HUDEP-2 (cell line): Measurements from ENCODE around the gene FYCO1.
A peak's percentile ranks its signal among the peaks of the same experiment; 100 is the strongest.
"Not testable (repeated sequence)": the region's sequence is repeated elsewhere in the genome, so short reads cannot be mapped to it uniquely, and the experiment has no call there.

ENCODE experiments used
- DNase-seq, 76 experiments: peaks; one replicate each; lab custom pipeline; 2025; ENCODE audit not compliant: unreplicated experiment in 76 of 76; lab: John Stamatoyannopoulos, UW

FYCO1 gene

GRCh38 chr3:46012246-46012645 lies 16.6 kb upstream of the FYCO1 start:
- DNase-seq: no peak

DNA sequence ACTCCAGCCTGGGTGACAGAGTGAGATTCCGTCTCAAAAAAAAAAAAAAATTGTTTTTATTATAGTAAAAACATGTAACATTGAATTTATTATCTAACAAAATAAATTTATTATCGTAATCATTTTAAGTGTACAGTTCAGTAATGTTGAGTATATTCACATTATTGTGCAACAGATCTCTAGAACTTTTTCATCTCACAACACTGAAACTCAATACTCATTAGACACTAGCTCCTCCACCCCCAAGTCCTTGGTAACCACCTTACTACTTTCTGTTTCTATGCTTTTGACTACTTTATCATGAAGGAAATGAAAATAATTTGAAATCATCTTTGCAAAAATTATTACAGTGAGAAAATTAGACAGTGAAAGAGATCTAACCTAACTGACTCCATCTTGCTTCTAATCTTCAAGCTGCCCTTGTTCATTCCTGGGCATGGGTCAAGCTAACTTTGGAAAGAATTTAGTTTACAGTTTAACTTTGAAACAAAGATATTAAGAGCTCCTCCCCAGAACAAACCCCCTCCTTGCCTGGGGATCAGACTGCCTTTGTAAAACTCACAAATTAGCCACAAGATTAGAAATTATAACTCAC lies 15.0 kb upstream of the FYCO1 start:
- no peak for DNase-seq

- no peak for DNase-seq
Measured at GRCh38 chr3:46008058-46008457, 12.4 kb upstream of the FYCO1 start.

DNA sequence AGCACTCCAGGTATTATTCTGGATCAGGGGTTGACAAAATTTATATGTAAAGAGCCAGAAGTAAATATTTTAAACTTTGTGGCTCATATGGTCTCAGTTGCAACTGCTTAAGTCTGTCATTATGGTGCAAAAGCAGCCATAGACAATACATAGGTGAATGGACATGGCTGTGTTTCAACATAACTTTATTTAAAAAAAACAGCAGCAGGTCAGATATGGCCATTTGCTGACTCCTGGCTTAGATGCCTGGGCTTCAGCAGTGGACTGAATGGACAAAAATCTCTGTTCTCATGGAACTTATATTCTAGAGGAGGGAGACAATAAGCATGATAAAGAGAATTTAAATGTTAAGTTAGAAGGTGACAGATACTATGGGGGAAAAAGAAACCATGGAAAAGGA lies 11.7 kb upstream of the FYCO1 start:
- DNase-seq: no peak

DNA sequence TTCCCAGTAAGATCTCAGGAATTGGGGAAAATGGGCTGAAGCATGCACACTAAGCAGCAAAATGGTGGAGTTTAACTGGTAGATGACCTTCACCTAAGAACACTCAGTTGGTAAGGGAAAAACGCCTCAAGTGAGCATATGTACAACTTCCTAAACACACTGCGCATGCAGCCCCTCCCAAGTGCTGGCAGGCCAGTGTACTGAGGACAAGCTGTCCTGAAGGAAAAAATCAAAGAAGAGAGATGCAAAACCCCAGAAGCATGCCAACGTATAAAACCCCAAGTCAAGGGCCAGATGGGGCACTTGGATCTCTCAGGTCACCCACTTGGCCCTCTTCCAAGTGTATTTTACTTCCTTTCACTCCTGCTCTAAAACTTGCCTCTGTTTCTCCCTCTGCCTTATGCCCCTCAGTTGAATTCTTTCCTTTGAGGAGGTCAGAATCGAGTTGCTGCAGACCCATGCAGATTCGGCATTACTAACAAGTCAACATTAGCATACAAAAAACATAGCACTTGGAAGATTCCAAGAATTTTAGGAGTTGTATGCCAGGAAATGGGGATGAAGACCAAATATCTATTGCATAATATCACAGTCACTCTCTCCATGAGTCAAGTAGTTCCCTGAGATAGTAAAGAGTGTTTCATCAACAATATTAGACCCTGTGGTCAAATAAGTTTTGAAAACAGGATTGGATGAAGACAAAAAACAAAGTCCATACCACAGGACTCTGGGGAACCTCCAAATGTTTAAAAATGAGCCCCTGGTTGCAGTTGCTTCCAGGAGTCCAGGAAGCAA lies 10.8 kb upstream of the FYCO1 start:
- DNase-seq: no peak

- DNase-seq: not testable (repeated sequence)
Measured at GRCh38 chr3:46003706-46004105, 8.1 kb upstream of the FYCO1 start.

DNA sequence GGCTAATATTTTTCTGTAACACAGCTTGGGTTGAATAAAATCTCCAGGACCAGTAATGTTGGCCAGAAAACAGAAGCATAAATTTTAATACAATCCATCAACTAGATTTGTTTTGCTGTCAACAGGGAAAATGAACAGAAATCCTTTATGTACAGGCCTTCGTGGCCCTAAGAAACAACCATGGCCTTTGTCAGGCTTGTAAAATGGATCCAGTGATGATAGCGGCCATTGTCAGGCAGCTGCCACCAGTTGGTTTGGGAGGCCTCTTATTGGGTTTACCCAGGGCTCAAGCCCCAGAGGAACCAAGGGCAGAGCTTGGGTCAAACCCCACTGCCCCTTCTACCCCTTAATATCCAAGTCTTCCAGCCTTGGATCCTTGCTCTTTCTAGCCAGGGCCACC lies 5.6 kb upstream of the FYCO1 start:
- DNase-seq: no peak

DNA sequence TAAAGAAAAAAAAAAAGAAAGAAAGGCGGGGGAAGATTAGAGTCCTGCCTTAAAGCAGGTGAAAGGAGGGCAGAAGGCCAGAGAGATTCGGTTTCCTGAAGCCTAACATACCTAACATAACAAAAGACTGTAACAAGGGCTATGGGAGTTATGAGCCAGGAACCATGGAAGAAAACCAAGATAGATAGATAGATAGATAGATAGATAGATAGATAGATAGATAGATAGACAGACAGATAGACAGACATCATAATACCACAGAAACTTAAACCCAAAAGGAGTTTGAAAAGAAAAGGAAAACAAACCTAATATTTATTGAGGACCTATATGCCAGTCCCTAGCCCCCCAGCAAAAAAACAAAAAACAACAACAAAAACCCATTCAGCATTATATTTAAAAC lies 2.3 kb upstream of the FYCO1 start:
- DNase-seq: no peak

DNA sequence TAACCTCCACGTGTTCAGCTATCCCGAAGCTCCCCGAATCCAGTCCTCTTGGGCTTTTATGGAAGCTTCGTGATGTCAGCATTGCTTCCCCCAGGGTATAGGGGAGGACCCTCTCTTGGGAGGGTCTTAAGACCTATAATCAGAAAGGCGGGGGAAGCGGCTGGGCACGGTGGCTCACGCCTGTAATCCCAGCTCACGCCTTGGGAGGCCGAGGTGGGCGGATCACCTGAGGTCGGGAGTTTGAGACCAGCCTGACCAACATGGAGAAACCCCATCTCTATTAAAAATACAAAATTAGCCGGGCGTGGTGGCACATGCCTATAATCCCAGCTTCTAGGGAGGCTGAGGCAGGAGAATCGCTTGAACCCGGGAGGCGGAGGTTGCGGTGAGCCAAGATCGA lies 1.9 kb upstream of the FYCO1 start:
- DNase-seq: not testable (repeated sequence)

- DNase-seq: peak in 20 of 76 experiments; percentile 3 to 28 (median 18)
Measured at GRCh38 chr3:45994419-45995235, 997 bp downstream of the FYCO1 start.

GRCh38 chr3:45993421-45994027 lies 2.1 kb downstream of the FYCO1 start:
- no peak for DNase-seq

- DNase-seq: no peak
Measured at GRCh38 chr3:45992821-45993221, 2.8 kb downstream of the FYCO1 start.

- DNase-seq: no peak
Measured at GRCh38 chr3:45992133-45992729, 3.4 kb downstream of the FYCO1 start.

GRCh38 chr3:45991341-45991740 lies 4.3 kb downstream of the FYCO1 start:
- no peak for DNase-seq

GRCh38 chr3:45990181-45990580 lies 5.4 kb downstream of the FYCO1 start:
- peak in 2 of 76 experiments; percentile 2 to 5 for DNase-seq

- DNase-seq: no peak
Measured at GRCh38 chr3:45988804-45989203, 6.8 kb downstream of the FYCO1 start.

DNA sequence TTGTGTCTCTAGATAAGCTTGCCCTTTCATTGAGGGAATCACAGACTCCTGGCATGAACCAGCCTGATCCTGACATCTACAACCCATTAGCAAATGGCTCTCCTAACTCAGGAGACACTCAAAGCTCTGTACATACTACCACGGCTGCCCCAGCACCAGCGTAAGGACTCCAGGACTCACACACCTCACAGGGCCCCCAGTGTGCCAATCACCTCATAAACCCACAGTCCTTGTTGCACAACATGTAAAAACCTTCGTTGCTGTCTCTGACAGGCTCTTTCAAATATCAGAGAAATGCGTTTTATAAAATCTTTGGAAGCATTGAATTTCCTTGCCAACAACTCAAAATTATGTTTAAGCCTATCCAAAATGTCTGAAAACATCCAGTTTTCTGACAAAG lies 7.3 kb downstream of the FYCO1 start:
- DNase-seq: no peak

DNA sequence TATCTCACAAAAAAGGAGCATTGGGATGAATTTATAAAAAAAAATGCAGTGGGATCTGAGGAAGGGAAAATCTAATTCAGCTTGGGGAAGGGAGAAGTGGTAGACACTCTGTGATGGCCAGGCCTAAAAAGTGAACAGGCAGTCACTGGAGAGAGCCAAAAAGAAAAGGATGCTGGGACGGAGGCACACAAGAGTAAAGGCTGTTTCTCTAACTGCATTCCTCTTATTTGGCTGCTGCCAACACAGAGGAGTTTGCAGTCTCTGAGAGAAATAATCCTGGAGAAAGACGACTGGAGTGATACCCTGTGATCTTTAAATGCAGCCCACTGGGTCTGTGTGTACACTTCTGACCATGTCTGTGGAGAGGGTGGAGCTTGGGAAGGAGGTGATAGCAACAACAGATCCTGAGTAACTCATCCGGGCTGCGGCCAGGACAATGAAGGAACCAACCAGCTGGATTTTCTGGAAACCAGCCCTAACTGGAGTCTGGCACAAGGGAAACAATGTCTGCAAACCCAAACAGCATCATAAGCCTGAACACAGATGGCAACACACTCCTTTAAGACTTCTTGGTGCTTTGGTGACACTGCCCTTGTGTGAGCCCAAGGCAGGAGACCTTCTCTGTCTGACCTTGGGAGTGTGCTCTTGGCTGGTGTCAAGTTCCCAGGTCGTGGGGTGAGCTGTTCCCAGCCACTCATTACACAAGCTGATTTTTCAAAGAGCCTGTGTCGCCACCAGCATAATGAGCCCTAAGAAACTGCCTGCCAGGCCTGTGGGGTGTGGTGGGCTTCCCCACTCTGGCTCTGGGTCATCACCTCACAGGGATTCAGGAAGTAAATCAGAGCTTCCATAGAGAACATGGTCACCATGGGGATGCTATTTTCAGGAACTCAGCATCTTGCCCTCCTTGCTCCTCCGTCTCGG lies 8.0 kb downstream of the FYCO1 start:
- DNase-seq: no peak

DNA sequence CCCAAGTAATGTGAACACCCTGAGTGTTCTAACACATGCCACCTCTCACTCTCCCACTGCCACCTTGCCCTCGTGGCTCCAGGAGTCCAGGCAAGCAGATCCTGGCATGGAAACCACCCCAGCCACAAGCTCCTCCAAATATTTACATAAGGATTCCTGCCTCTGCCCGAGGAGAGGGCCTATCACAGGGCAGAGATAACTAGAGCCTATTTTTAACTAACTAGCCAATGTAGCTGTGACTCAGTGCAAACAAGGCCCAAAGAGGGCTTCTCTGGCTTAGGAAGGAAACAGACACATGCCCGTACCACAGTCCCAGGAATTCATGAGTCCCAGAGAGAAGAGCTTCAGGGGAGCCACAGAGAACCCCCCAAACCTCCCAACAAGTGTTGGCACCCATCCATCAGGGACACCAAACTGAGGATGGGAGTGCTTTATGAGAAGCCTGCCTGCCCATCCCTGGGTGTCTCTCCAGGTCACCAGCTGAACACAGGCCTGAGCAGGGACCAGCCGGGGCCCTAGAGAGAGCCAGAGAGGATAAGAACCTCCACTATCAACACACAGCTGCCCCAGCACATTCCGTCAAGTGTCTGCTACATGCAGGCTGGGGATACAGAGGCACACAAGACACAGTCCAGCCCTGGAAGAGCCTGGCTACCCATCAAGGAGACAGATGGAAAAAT lies 9.2 kb downstream of the FYCO1 start:
- no peak for DNase-seq
